ENCODE results near the gene PRKCH.

The PRKCH gene

DNA sequence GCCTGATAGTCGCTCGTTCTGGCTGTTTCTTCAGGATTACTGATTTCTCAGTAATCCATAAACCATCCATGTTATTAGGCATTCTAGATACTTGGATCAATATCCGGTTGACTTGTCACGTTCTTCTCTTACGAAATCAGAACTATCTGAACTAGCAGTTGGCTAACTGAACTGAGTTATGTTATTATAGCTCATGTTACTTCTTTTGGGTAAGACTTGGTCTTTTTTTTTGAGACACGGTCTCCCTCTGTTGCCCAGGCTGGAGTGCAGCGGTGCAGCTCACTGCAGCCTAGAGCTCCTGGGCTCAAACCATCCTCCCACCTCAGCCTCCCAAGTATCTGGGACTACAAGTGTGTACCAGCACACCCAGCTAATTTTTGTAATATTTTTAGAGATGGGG lies 178.6 kb downstream of the PRKCH start:
- DNase-seq, result no peak

DNA sequence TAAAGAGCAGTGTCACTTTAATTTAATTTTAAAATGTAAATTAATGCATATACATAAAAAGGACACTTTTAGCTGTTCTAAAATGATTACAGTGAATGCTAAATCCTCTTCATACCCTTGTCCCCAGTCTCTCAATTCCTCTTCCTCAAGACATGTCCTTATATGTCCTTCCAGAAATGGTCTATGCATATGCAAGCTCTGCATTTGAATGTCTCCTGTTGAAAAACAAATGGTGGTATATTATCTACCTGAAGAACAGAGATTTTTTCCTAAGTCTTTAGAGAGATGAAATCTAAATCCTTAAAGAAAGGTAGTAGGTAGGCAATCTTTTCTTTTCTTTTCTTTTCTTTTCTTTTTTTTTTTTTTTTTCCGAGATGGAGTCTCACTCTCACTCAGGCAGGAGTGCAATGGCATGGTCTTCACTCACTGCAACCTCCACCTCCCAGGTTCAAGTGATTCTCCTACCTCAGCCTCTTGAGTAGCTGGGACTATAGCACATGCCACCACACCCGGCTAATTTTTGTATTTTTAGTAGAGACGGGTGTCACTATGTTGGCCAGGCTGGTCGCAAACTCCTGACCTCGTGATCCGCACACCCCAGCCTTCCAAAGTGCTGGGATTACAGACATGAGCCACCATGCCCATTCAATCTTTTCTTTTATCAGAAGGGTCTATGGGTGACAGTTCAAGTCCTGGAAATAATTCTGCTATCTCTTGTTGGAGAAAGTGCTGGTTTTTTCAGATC lies 180.5 kb downstream of the PRKCH start:
- no peak for DNase-seq

GRCh38 chr14:61502459-61503093 lies 181.2 kb downstream of the PRKCH start:
- no peak for DNase-seq

DNA sequence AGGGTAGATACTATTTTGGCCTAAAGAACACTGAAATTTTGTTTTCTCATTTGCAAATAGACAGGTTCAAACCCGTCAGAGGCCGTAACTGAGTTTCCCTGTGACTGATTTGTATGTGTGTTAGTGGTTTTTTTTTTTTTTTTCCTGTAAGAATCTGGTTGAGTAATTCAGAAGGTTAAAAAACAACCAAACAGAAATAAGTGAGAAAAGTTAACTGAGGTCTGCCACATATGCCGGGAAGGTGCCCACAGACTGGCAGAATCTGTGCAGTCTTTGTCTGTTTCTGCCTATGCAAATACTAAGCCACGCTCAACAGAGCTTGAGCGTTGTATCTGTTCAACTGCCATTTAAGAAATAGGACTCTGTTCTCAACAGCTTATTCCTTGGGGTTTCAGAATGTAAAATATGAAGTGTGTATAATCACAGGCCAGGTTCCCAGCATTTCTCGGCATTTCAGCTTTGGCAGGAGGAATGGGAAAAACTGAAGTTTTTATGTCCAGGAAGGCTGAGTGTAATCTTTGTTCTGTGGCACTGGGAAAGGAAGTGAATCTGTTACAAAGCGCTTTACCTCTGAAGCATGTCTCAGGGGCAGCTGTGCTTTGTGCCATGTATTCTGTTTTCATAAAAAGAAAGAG lies 181.9 kb downstream of the PRKCH start:
- no peak for DNase-seq

- DNase-seq, result no peak
These were observed 183.5 kb downstream of the PRKCH start for GRCh38 chr14:61504901-61505300.

GRCh38 chr14:61505815-61506809 lies 184.7 kb downstream of the PRKCH start:
- no peak for DNase-seq

GRCh38 chr14:61508526-61508925 lies 187.1 kb downstream of the PRKCH start:
- no peak for DNase-seq

- no peak for DNase-seq
These were observed 189.6 kb downstream of the PRKCH start for GRCh38 chr14:61510736-61511557.

GRCh38 chr14:61511558-61511948 lies 190.2 kb downstream of the PRKCH start:
- no peak for DNase-seq

DNA sequence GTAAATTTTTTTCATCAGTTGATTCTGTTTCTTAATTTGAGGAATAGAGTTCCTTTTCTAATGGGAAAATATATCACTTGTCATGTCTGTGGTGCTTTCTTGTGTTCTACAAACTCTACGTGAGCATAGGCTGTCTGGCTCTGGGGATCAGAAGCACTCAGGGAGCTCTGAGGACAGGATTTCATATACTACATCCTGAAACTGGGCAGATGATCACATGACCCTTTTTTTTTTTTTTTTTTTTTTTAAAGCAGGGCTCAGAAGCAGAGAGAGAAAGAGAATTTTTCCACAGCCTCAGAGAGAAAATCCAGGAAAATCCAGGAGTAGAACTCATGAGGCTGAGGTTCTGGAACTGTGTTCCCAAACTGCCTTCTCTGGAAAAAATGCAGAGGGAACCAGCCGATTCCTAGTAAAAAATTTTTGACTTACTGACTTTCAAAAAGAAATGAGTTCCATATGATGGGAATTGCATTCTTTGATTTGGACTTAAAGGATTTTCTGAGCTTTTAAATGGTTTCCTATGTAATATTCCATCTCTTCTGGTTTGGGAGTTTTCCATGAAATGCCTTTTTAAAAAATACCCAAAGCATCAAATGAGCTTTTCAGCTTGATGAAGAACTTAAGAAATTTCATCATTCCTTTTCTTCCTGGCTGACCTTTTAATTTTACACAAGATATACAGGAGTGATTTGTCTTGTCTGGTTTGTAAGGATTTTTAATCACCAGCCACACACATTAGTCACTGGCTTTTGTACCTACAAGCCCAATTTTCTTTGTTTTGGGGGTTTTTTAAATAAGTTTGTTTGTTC lies 190.9 kb downstream of the PRKCH start:
- peak; percentile 14 for DNase-seq

DNA sequence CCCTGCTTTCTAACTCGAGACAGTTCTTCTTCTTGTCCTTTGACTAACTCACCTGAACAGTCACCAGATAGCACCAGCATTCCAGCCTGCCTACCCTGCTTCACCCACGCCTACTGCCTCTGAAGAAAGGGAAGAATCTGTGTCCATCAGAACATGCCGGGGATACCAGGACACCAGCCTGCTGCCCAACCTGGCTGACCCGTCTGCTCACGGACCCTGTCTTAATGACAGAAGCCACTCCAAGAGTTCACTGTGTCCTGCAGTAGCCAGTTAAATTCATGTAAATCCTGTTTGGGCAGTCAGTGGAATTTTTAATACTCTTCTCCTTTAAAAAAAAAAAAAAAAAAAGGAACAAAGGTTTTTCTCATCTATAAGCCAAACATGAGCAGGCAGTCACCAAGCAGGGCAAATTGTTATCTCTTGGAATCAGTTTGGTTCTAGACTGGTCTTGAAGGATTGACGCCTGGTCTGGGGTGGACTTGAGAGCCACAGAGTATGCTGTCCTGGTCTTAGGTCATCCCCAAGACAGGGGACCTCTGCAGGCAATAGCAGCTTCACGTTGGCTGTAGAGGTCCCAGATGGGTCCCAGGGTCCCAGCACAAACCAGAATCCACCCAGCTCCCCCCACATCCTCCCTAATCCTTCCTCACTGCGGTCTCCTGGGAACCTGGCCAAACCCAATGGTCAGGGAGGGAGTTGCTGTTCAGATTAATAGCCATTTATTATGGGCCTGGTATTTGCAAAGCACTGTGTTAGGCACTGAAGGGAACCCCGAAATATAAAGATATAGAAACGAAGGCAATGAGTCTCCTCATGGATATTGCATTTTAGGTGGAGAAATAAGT lies 192.8 kb downstream of the PRKCH start:
- DNase-seq, result peak; percentile 44

- DNase-seq, result no peak
These were observed 193.5 kb downstream of the PRKCH start for GRCh38 chr14:61514927-61515326.

- no peak for DNase-seq
These were observed 194.2 kb downstream of the PRKCH start for GRCh38 chr14:61515436-61516117.

- DNase-seq, result no peak
These were observed 194.9 kb downstream of the PRKCH start for GRCh38 chr14:61516118-61516743.

GRCh38 chr14:61516964-61517653 lies 195.7 kb downstream of the PRKCH start:
- no peak for DNase-seq

DNA sequence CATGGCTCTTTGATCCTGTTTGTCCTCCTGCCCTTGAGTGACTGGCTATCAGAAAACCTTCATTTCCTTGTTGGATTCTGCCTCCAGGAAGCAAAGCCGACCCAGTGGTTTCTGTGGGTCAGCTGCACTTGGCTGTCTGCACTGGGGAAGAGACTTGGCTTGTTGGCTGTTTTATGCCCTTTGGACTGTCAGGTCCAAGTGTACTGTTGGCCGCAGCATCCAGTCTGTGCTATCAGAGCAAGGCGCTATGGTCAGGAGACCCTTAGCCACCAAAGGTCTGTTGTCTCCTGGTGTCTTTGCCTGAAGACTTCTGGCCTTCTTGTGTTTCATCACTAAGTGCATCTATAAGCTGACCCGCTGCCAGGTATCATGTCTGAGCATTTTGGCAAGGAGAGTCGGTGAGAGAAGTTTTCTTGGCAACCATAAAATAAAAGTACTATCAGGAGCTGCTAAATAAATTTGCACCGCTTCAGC lies 196.6 kb downstream of the PRKCH start:
- DNase-seq, result no peak

DNA sequence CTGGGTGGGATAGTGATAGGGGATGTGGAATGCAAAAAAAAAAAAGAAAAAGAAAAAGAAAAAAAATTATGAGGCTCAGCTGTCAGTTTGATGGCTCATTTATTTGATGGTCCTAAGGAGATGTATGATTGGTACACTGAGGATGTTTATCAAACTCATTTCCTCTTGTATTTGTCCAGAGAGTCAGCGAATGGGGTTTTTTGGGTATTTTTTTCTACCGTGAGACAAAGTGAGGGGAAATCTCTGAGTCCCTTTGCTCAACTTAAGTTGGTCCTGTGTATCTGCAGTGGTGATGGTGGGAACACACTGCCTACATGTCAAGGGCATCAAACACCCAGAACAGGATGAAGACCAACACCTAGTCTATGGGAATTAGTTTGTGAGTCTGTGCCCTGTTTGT lies 197.0 kb downstream of the PRKCH start:
- DNase-seq, result no peak

DNA sequence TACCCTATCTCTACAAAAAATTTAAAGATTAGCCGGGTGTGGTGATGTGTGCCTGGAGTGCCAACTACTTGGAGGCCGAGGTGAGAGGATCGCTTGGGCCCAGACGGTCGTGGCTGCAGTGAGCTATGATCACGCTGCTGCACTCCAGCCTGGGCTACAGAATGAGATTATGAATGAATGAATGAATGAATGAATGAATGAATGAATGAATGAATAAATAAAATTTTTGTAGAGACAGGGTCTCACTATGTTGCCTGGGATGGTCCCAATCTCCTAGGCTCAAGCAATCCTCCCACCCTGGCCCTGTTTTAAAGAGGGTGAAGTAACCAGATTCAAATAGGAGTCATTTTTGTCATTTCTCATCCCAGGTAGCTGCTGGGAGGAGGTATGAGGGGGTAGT lies 197.7 kb downstream of the PRKCH start:
- DNase-seq, result no peak

Data from OCI-M1 (cell line).